ENCODE measurements around the gene MSANTD2. TPM values are rescaled to one million over a fixed set of nuclear protein-coding genes. Genes with fewer than 3 reads are reported as not detected.
A peak's percentile ranks its signal among the peaks of the same experiment; 100 is the strongest.

Gene MSANTD2
- polyA plus RNA-seq, 3 donors = 1.2 to 5.8 (median 1.8) TPM

GRCh38 chr11:124758355-124759265, 41.6 kb downstream of the MSANTD2 start:
- H3K4me1 Mint-ChIP-seq = peaks cover 50% of the 10 kb centered on the region
- H3K4me2 ChIP-seq (replicated peaks; ENCODE audit: extremely low read depth, low read length, poor library complexity, severe bottlenecking) = peak overlapping the region; percentile 68
- intact Hi-C loops (cut with micrococcal nuclease) = loop anchor here in 1 of 2 donors (5.0 kb wide), 1 partner anchor 34 kb away; no protein-coding TSS in a partner anchor
- H3K4me1 ChIP-seq (ENCODE audit: control insufficient read depth in 1 of 2, insufficient read depth in 2 of 2, low read length in 2 of 2) = peaks cover 53 to 61% of the 10 kb centered on the region in 2 donors
- H3K27ac Mint-ChIP-seq = peak overlapping the region in 1 of 7 donors; percentile 27
- H3K4me3 ChIP-seq (replicated peaks in 1 of 3; ENCODE audit: low read depth in 2 of 3, low read length in 3 of 3) = peak overlapping the region in 1 of 3 experiments; percentile 58
- peaks cover 3 to 14% of the 10 kb centered on the region in 2 donors for H3K9me3 ChIP-seq (replicated peaks in 1 of 2; ENCODE audit: control insufficient read depth in 1 of 2, insufficient read depth in 1 of 2, low read length in 2 of 2)
- H3K36me3 Mint-ChIP-seq = peaks cover 5 to 10% of the 10 kb centered on the region in 2 donors
- H3K79me2 ChIP-seq (ENCODE audit: insufficient read depth, low read length) = no peaks in the 10 kb centered on the region
- peak; percentile 87 for TF ChIP-seq CTCF (IDR thresholded peaks at IDR 0.05)
- peaks cover 50 to 67% (median 54%) of the 10 kb centered on the region in 3 donors for H3K27me3 Mint-ChIP-seq (ENCODE audit: low read depth in 3 of 3)
- H4K20me1 ChIP-seq (ENCODE audit: insufficient read depth, low read length) = peaks cover 5% of the 10 kb centered on the region
- H3K36me3 ChIP-seq (replicated peaks in 1 of 2; ENCODE audit: control insufficient read depth in 1 of 2, insufficient read depth in 2 of 2, low read length in 2 of 2) = no peaks in the 10 kb centered on the region
- peaks cover 29 to 45% of the 10 kb centered on the region in 2 donors for H3K27me3 ChIP-seq (ENCODE audit: control insufficient read depth in 2 of 2, insufficient read depth in 2 of 2, low read length in 2 of 2)
- H2AFZ ChIP-seq (ENCODE audit: insufficient read depth, low read depth, low read length, poor library complexity, severe bottlenecking) = peak overlapping the region; percentile 4
- DNase-seq = peak; percentile 84 to 88 (median 87)
- 25% methylated on average over 48 of the region's 53 CpGs for WGBS (ENCODE audit: insufficient coverage)
- peaks cover 0 to 23% (median 12%) of the 10 kb centered on the region in 7 donors for H3K9me3 Mint-ChIP-seq
- H3K9ac ChIP-seq (ENCODE audit: insufficient read depth, low read length, poor library complexity, severe bottlenecking) = no peak overlapping the region
- no peak overlapping the region for H3K27ac ChIP-seq (ENCODE audit: low read depth in 1 of 2, low read length in 2 of 2)
- H3K4me3 Mint-ChIP-seq = peak overlapping the region; percentile 77 to 94

GRCh38 chr11:124757320-124757719, 42.9 kb downstream of the MSANTD2 start:
- Histone ChIP-seq H4K20me1 (ENCODE audit: insufficient read depth, low read length) (peaks cover 5% of the 10 kb centered on the region), H2AFZ (ENCODE audit: insufficient read depth, low read depth, low read length, poor library complexity, severe bottlenecking) (no peak overlapping the region), H3K4me1 (ENCODE audit: control insufficient read depth in 1 of 2, insufficient read depth in 2 of 2, low read length in 2 of 2) (peaks cover 57 to 64% of the 10 kb centered on the region in 2 donors), H3K4me3 (replicated peaks in 1 of 3; ENCODE audit: low read depth in 2 of 3, low read length in 3 of 3) (no peak overlapping the region), H3K9ac (ENCODE audit: insufficient read depth, low read length, poor library complexity, severe bottlenecking) (no peak overlapping the region), H3K4me2 (replicated peaks; ENCODE audit: extremely low read depth, low read length, poor library complexity, severe bottlenecking) (no peak overlapping the region), H3K79me2 (ENCODE audit: insufficient read depth, low read length) (no peaks in the 10 kb centered on the region), H3K9me3 (replicated peaks in 1 of 2; ENCODE audit: control insufficient read depth in 1 of 2, insufficient read depth in 1 of 2, low read length in 2 of 2) (peaks cover 3 to 14% of the 10 kb centered on the region in 2 donors), H3K27me3 (ENCODE audit: control insufficient read depth in 2 of 2, insufficient read depth in 2 of 2, low read length in 2 of 2) (peaks cover 27 to 37% of the 10 kb centered on the region in 2 donors), H3K36me3 (replicated peaks in 1 of 2; ENCODE audit: control insufficient read depth in 1 of 2, insufficient read depth in 2 of 2, low read length in 2 of 2) (no peaks in the 10 kb centered on the region), H3K27ac (ENCODE audit: low read depth in 1 of 2, low read length in 2 of 2) (no peak overlapping the region)
- no peak overlapping the region for H3K4me3 Mint-ChIP-seq
- peaks cover 54% of the 10 kb centered on the region for H3K4me1 Mint-ChIP-seq
- H3K27me3 Mint-ChIP-seq (ENCODE audit: low read depth in 3 of 3) = peaks cover 46 to 56% (median 46%) of the 10 kb centered on the region in 3 donors
- H3K27ac Mint-ChIP-seq = no peak overlapping the region
- peaks cover 0 to 19% (median 12%) of the 10 kb centered on the region in 7 donors for H3K9me3 Mint-ChIP-seq
- H3K36me3 Mint-ChIP-seq = peaks cover 5 to 8% of the 10 kb centered on the region in 2 donors
- WGBS (ENCODE audit: insufficient coverage) = 100% methylated on average over 3 of the region's 3 CpGs
- intact Hi-C loops (cut with micrococcal nuclease) = loop anchor here in 1 of 2 donors (5.0 kb wide), 1 partner anchor 35 kb away; no protein-coding TSS in a partner anchor
- TF ChIP-seq CTCF (IDR thresholded peaks at IDR 0.05) = no peak
- no peak for DNase-seq
